ENCODE measurements around the gene CAMTA2. TPM values are rescaled to one million over a fixed set of nuclear protein-coding genes. Genes with fewer than 3 reads are reported as not detected.
"Not testable (repeated sequence)": the region's sequence is repeated elsewhere in the genome, so short reads cannot be mapped to it uniquely, and the experiment has no call there.

CAMTA2 gene
- total RNA-seq, 1 donor from 2014 or later, result 38.9 TPM

DNA sequence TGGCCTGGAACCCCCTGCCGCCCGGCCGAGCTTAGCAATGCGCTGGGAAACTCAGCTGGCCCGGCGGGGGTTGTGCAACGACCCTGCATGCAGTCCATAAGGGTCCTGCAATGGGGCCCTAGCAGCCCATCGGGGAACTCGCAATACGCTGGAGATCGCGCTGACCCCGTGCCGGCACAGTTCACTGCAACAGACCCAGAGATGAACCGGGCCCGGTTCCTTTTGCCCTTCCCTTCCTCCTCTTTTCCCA lies 48.0 kb downstream of the CAMTA2 start:
- no peak for DNase-seq (ENCODE audit: low spot score)
- intact Hi-C loops (cut with DNase I), result no loop called here

GRCh38 chr17:4938688-4939545 lies 48.6 kb downstream of the CAMTA2 start:
- no peak for DNase-seq (ENCODE audit: low spot score)

DNA sequence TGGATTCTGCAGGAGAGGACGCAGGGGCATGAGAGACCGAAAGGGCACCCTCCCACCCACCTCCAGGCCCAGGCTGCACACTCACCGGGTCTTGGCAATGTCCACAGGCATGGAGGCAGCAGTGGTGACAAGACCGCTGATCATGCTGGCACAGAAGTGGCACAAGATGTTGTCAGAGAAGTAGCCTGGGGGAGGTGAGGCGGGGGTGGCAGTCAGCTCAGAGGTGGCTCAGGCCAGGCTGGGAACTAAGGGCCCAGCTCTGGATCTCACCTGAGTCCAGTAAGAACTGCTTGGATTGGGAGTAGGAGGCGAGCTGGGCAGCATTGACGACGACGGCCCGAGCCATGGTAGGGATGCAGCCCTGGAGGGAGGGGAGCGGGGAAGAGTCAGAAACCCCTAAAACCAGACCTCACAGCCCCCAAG lies 49.4 kb downstream of the CAMTA2 start:
- intact Hi-C loops (cut with DNase I), result no loop called here
- no peak for DNase-seq (ENCODE audit: low spot score)

More at GRCh38 chr17:4938688-4939545, 48.6 kb downstream of the CAMTA2 start:
- intact Hi-C loops (cut with DNase I), result no loop called here

GRCh38 chr17:4937553-4937952 lies 49.9 kb downstream of the CAMTA2 start:
- no peak for DNase-seq (ENCODE audit: low spot score)
- intact Hi-C loops (cut with DNase I), result no loop called here

- intact Hi-C loops (cut with DNase I), result no loop called here
These were observed 51.0 kb downstream of the CAMTA2 start for GRCh38 chr17:4936436-4936835.

DNA sequence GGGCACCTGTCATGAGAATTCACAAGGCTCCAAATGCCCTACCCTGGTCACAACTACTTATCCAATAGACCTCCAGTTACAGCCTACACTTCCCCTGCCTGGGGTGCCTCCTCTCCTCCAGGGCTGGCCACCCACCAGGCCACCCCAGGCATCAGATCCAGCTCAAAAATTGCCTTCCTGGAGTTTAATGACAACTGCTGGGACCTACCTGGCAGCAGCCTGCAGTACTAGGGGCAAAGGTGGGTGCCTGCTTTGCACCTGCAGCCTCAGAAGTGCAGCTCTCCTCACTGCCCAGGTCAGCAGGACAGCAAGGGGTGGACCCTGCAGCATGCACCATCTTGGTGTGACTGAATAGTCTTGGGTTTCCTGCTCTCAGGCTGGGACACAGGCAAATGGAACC lies 51.8 kb downstream of the CAMTA2 start:
- no peak for DNase-seq (ENCODE audit: low spot score)
- intact Hi-C loops (cut with DNase I), result no loop called here

More at GRCh38 chr17:4936436-4936835, 51.0 kb downstream of the CAMTA2 start:
- no peak for DNase-seq (ENCODE audit: low spot score)

- intact Hi-C loops (cut with DNase I), result no loop called here
- DNase-seq (ENCODE audit: low spot score), result no peak
These were observed 53.1 kb downstream of the CAMTA2 start for GRCh38 chr17:4934173-4934979.

GRCh38 chr17:4933646-4934045 lies 53.8 kb downstream of the CAMTA2 start:
- intact Hi-C loops (cut with DNase I), result no loop called here
- no peak for DNase-seq (ENCODE audit: low spot score)

GRCh38 chr17:4932756-4933155 lies 54.7 kb downstream of the CAMTA2 start:
- intact Hi-C loops (cut with DNase I), result no loop called here
- DNase-seq (ENCODE audit: low spot score), result no peak

GRCh38 chr17:4931963-4932362 lies 55.5 kb downstream of the CAMTA2 start, which contains the start of gene GP1BA:
Gene GP1BA, plus strand, starts transcription at chr17:4932277. Its CDS starts 328 bp downstream, at chr17:4932605.
- intact Hi-C loops (cut with DNase I), result no loop called here
- no peak for DNase-seq (ENCODE audit: low spot score)

DNA sequence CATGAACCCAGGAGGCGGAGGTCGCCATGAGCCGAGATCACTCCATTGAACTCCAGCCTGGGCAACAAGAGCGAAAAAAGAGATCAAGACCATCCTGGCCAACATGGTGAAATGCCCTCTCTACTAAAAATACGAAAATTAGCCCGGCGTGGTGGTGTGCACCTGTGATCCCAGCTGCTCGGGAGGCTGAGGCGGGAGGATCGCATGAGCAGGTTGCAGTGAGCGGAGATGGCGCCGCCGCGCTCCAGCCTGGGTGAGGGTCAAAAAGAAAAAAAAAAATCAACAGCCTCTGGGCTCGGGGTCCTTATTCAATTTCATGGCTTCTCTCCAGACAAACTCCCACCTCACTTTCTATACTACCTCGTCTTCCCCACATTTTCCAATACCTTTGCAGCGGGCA lies 58.6 kb downstream of the CAMTA2 start:
- DNase-seq (ENCODE audit: low spot score), result no peak
- intact Hi-C loops (cut with DNase I), result no loop called here

GRCh38 chr17:4926577-4927335 lies 60.7 kb downstream of the CAMTA2 start:
- intact Hi-C loops (cut with DNase I); DNase-seq (ENCODE audit: low spot score): not testable (repeated sequence)

- intact Hi-C loops (cut with DNase I), result no loop called here
- DNase-seq (ENCODE audit: low spot score), result no peak
These were observed 66.2 kb downstream of the CAMTA2 start for GRCh38 chr17:4921320-4921719.

DNA sequence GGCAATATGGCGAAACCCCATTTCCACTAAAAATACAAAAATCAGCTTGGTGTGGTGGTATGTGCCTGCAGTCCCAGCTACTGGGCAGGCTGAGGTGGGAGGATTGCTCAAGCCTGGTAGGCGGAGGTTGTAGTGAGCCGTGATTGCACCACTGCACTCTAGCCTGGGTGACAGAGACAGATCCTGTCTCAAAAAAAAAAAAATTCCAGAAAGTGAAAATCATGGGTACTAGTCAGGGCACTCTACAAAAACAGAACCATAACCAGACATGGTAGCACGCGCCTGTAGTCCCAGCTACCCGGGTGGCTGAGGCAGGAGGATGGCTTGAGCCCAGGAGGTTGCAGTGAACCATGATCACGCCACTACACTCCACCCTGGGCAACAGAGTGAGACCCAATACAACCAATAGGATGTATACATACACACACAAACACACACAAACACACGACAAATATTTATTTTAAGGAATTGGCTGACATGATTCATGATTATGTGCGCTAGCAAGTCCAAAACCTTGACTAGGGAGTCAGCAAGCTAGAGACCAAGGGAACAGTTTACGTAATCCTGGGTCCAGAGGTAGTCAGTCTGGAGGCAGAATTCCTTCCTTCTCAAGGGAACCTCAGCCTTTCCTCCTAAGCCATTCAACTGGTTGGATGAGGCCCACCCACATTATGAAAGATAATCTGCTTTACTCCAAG lies 67.0 kb downstream of the CAMTA2 start:
- DNase-seq (ENCODE audit: low spot score), result no peak
- intact Hi-C loops (cut with DNase I), result no loop called here

GRCh38 chr17:4919511-4920047 lies 67.9 kb downstream of the CAMTA2 start:
- intact Hi-C loops (cut with DNase I), result no loop called here
- DNase-seq (ENCODE audit: low spot score), result no peak

All from cardiac septum (tissue), 1 donor.